ENCODE results near the gene VPS33B. TPM values are rescaled to one million over a fixed set of nuclear protein-coding genes. Genes with fewer than 3 reads are reported as not detected.
A peak's percentile ranks its signal among the peaks of the same experiment; 100 is the strongest.

Gene VPS33B
- total RNA-seq, 1 donor from 2014 or later = 20.2 TPM

DNA sequence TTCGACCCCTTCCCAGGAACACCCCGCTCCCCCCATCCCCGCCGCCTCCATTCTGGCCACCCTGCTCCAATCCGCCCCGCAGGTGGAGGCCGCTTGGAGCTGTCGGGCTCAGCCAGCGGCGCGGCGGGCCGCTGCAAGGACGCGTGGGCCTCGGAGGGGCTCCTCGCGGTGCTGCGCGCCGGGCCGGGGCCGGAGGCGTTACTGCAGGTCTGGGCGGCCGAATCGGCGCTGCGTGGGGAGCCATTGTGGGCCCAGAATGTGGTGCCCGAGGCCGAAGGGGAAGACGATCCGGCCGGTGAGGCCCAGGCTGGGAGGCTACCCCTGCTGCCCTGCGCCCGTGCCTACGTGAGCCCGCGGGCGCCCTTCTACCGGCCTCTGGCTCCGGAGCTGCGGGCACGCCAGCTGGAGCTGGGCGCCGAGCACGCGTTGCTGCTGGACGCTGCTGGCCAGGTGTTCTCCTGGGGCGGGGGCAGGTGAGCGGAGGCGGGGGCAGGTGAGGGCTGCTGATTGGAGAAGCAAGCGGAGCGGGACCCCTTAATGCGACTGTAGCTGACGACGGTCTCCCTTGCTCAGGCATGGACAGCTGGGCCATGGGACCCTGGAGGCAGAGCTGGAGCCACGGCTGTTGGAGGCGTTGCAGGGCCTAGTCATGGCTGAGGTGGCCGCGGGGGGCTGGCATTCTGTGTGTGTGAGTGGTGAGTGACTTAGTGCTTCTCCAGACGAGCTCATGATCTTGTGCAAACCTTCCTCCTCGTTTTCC, 65.2 kb downstream of the VPS33B start:
- peaks cover 11% of the 10 kb centered on the region for H3K4me1 Mint-ChIP-seq (ENCODE audit: unreplicated experiment)
- H3K9me3 Mint-ChIP-seq = no peaks in the 10 kb centered on the region
- no peak for DNase-seq (ENCODE audit: extremely low spot score, unreplicated experiment)
- H3K27ac Mint-ChIP-seq = peak overlapping the region; percentile 66
- no peaks in the 10 kb centered on the region for H3K27me3 Mint-ChIP-seq
- TF ChIP-seq, protein P1, sequence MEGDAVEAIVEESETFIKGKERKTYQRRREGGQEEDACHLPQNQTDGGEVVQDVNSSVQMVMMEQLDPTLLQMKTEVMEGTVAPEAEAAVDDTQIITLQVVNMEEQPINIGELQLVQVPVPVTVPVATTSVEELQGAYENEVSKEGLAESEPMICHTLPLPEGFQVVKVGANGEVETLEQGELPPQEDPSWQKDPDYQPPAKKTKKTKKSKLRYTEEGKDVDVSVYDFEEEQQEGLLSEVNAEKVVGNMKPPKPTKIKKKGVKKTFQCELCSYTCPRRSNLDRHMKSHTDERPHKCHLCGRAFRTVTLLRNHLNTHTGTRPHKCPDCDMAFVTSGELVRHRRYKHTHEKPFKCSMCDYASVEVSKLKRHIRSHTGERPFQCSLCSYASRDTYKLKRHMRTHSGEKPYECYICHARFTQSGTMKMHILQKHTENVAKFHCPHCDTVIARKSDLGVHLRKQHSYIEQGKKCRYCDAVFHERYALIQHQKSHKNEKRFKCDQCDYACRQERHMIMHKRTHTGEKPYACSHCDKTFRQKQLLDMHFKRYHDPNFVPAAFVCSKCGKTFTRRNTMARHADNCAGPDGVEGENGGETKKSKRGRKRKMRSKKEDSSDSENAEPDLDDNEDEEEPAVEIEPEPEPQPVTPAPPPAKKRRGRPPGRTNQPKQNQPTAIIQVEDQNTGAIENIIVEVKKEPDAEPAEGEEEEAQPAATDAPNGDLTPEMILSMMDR (conservative IDR thresholded peaks at IDR 0.05) = no peak
- H3K36me3 Mint-ChIP-seq = peaks cover 5% of the 10 kb centered on the region
- peak overlapping the region; percentile 89 for H3K4me3 Mint-ChIP-seq

DNA sequence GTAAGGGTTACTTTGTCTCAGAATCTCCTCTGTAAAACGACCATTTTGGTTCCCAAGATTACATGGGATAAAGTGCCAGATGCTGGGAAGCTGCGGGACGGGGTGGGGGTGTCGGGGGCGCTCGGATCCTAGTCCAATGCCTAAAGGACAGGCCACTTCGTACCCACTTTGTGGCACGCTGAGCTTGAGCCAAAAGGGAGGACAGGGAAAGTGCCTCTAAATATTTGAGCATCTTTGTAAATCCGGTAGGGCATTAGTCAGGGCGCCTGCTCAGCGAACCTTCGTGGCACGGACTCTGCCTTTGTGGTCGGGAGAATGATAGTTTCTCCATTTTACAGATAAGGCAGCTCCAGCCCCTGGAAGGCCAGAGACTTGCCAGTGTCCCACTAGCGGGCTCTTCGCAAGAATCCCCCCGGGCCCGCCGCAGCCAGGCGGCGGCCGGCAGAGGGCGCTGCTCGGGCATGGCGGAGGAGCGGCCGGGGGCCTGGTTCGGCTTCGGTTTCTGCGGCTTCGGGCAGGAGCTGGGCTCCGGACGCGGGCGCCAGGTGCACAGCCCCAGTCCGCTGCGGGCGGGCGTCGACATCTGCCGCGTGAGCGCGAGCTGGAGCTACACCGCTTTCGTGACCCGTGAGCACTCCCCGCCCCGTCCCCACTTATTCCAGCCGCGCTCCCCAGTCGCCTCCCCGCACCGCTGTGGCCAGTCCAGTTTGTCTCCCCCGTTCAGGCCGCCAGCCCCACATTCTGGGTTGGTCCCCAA, 65.9 kb downstream of the VPS33B start:
- Mint-ChIP-seq H3K27me3 (no peaks in the 10 kb centered on the region), H3K9me3 (no peaks in the 10 kb centered on the region), H3K4me1 (ENCODE audit: unreplicated experiment) (peaks cover 8% of the 10 kb centered on the region), H3K36me3 (peaks cover 4% of the 10 kb centered on the region), H3K27ac (peak overlapping the region; percentile 87), H3K4me3 (peak overlapping the region; percentile 88)
- TF ChIP-seq, protein P1 (conservative IDR thresholded peaks at IDR 0.05) = peak; percentile 99
- peak; percentile 86 for DNase-seq (ENCODE audit: extremely low spot score, unreplicated experiment)

DNA sequence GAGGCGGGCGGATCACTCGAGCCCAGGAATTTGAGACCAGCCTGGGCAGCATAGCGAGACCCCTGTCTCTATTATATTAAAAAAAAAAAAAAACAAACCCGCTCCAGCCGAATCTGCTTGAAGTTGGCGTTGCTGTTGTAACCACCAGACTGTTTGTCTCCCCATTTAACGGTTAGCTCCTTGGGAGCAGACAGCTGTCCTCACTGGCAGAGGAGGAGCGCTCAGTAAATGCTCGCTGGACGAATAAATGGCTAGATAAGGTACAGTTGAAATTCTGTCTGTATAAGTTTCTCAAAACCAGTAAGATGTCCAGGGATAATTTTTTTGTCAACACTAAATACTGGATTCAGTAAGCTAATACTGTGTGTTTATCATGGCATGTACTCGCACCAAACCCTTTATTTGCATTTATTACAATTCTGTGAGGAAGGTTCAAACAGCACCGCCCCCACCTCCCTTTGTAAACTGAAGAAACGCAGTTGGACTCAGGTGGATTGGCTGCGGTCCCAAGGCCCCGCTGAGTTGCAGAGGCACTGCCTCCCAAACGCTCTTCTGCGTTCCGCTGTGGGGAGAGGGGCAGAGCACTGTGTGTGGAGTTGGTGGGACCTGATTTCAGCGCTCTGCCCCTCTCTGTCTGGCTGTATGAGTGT, 66.6 kb downstream of the VPS33B start:
- no peak for DNase-seq (ENCODE audit: extremely low spot score, unreplicated experiment)
- Mint-ChIP-seq H3K4me1 (ENCODE audit: unreplicated experiment) (peaks cover 8% of the 10 kb centered on the region), H3K36me3 (peaks cover 4% of the 10 kb centered on the region), H3K27me3 (no peaks in the 10 kb centered on the region), H3K27ac (peak overlapping the region; percentile 87), H3K9me3 (no peaks in the 10 kb centered on the region), H3K4me3 (peak overlapping the region; percentile 88)
- TF ChIP-seq, protein P1 (conservative IDR thresholded peaks at IDR 0.05) = no peak

DNA sequence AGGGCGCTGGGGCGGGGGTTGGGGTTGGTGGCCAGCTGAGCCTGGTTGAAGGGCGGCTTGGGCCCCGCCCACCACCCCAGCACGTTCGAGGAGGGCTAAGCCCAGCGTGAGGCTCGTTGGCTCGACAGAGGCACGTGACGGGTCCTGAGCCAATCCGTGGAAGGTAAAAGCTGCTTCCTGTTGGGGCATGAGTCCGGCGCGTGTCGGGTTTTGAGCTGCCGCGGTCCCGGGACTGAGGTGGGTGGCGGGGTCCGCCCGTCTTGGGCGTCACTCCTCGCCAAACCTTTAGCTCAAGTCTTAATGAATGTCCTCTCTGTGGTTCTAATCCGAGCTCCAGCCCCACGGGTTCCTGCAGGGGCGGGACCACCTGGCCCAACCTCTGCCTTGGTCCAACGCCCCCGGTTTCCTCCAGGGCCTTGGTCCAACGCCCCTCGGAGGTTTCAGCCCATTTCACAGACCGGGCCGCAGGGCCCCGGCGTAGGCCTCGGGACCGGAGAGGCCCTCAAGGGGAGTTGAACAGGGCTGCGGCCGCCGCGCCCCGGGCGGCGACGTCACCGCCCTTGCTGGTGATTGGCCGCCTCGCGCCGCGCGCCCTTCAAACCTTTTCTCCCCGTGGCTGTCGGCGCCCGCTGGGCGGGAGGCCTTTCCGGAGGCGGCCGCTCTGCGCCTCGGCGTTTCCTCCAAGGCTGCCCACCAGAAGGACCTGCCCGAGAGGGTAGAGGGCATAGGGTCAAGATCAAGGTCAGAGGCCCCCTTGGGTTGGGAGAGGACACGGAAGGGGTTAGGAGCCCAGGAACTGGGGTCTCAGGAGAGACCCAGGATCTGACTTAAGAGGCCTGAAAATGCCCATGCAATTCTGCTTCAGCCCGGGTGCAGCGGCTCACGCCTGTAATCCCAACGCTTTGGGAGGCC, 67.4 kb downstream of the VPS33B start, which contains the start of gene RCCD1:
TSS of gene RCCD1 (plus strand) at position 173 of the 912 bp plus-strand sequence. CDS start 1,851 bp downstream, outside the sequence.
- H3K4me1 Mint-ChIP-seq (ENCODE audit: unreplicated experiment) = peaks cover 8% of the 10 kb centered on the region
- TF ChIP-seq, protein P1 (conservative IDR thresholded peaks at IDR 0.05) = no peak

More for the DNA sequence above, 67.4 kb downstream of the VPS33B start, which contains the start of gene RCCD1:
- Mint-ChIP-seq H3K27me3 (no peaks in the 10 kb centered on the region), H3K36me3 (peaks cover 4% of the 10 kb centered on the region), H3K9me3 (no peaks in the 10 kb centered on the region), H3K4me3 (peak within 1 kb of the TSS; percentile 88), H3K27ac (peak within 1 kb of the TSS; percentile 90)
- peak; percentile 90 for DNase-seq (ENCODE audit: extremely low spot score, unreplicated experiment)

Data from type B pancreatic cell (in vitro differentiated cells).